ENCODE data around the gene PTH.

The PTH gene

DNA sequence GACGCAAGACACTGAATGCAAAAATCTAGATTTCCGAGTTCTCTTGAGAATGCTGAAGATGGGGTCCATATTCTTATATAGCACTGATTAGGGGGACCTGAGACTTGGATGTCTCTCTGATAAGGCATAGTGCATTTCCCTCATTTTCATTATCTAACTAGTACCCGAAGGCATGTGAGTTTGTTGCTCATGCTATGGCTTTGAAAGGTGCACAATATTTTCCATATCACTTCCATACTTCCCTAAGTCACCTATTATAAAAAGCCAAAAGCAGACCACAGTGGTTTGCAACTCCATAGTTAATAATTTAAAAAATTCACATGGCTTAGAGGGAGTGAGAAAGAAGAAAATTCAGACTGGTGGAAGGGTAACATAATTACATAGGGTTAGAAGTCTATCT, 34.5 kb downstream of the PTH start:
- no peaks in the 10 kb centered on the region for H3K9me3 ChIP-seq (ENCODE audit: control insufficient read depth, low read length)
- no peak overlapping the region for H4K8ac ChIP-seq (ENCODE audit: low read length)
- no peak overlapping the region for H3K4ac ChIP-seq (ENCODE audit: low read depth in 1 of 2, low read length in 2 of 2)
- H3K79me1 ChIP-seq (replicated peaks; ENCODE audit: low read length, poor library complexity, severe bottlenecking), result peaks cover 3% of the 10 kb centered on the region
- H3K18ac ChIP-seq (ENCODE audit: low read depth in 1 of 2, low read length in 2 of 2), result no peak overlapping the region
- no peak for DNase-seq
- 90% methylated on average over 3 of the region's 3 CpGs for WGBS
- H3K23ac ChIP-seq (ENCODE audit: low read length in 2 of 2), result no peak overlapping the region
- peak overlapping the region; percentile 93 for H3K9ac ChIP-seq (ENCODE audit: low read length)
- H3K4me3 ChIP-seq (ENCODE audit: insufficient read depth in 1 of 2, low read depth in 1 of 2, low read length in 2 of 2), result peak overlapping the region in 1 of 2 experiments; percentile 99
- peaks cover 0 to 3% of the 10 kb centered on the region in 2 experiments for H3K36me3 ChIP-seq (ENCODE audit: control insufficient read depth in 1 of 2, insufficient read depth in 2 of 2, low read depth in 1 of 2, low read length in 2 of 2)
- H4K91ac ChIP-seq (ENCODE audit: low read length), result no peak overlapping the region
- no peak overlapping the region for H3K27ac ChIP-seq (ENCODE audit: low read length, poor library complexity, severe bottlenecking)
- H3K4me1 ChIP-seq (ENCODE audit: control insufficient read depth, insufficient read depth, low read depth, low read length), result peaks cover 4% of the 10 kb centered on the region
- H2BK5ac ChIP-seq (ENCODE audit: low read depth, low read length, poor library complexity, severe bottlenecking), result no peak overlapping the region
- no peak overlapping the region for H2BK120ac ChIP-seq (ENCODE audit: low read depth, low read length)
- no peak overlapping the region for H2AFZ ChIP-seq (ENCODE audit: low read depth, low read length)
- H2BK12ac ChIP-seq (ENCODE audit: low read length in 2 of 2), result no peak overlapping the region
- H3K4me2 ChIP-seq (ENCODE audit: low read length, poor library complexity, severe bottlenecking), result no peak overlapping the region
- H3K27me3 ChIP-seq (ENCODE audit: control insufficient read depth in 1 of 2, insufficient read depth in 1 of 2, low read length in 2 of 2), result no peaks in the 10 kb centered on the region
- H2BK15ac ChIP-seq (ENCODE audit: low read depth, poor library complexity, severe bottlenecking), result no peak overlapping the region
- H3K14ac ChIP-seq (ENCODE audit: low read length in 2 of 2), result no peak overlapping the region
- no peak overlapping the region for H2AK5ac ChIP-seq (ENCODE audit: low read length, severe bottlenecking)

- Histone ChIP-seq H3K9ac (ENCODE audit: low read length) (no peak overlapping the region), H3K4me2 (ENCODE audit: low read length, poor library complexity, severe bottlenecking) (no peak overlapping the region), H3K23ac (ENCODE audit: low read length in 2 of 2) (no peak overlapping the region), H3K79me1 (replicated peaks; ENCODE audit: low read length, poor library complexity, severe bottlenecking) (peaks cover 7% of the 10 kb centered on the region), H3K4me3 (ENCODE audit: insufficient read depth in 1 of 2, low read depth in 1 of 2, low read length in 2 of 2) (no peak overlapping the region), H3K18ac (ENCODE audit: low read depth in 1 of 2, low read length in 2 of 2) (no peak overlapping the region), H2BK12ac (ENCODE audit: low read length in 2 of 2) (no peak overlapping the region), H2BK15ac (ENCODE audit: low read depth, poor library complexity, severe bottlenecking) (no peak overlapping the region), H3K4ac (ENCODE audit: low read depth in 1 of 2, low read length in 2 of 2) (no peak overlapping the region), H3K4me1 (ENCODE audit: control insufficient read depth, insufficient read depth, low read depth, low read length) (no peaks in the 10 kb centered on the region), H3K14ac (ENCODE audit: low read length in 2 of 2) (no peak overlapping the region), H2BK5ac (ENCODE audit: low read depth, low read length, poor library complexity, severe bottlenecking) (no peak overlapping the region), H4K91ac (ENCODE audit: low read length) (no peak overlapping the region), H2AK5ac (ENCODE audit: low read length, severe bottlenecking) (no peak overlapping the region), H4K8ac (ENCODE audit: low read length) (no peak overlapping the region), H3K27ac (ENCODE audit: low read length, poor library complexity, severe bottlenecking) (no peak overlapping the region), H3K27me3 (ENCODE audit: control insufficient read depth in 1 of 2, insufficient read depth in 1 of 2, low read length in 2 of 2) (no peaks in the 10 kb centered on the region), H2BK120ac (ENCODE audit: low read depth, low read length) (no peak overlapping the region), H2AFZ (ENCODE audit: low read depth, low read length) (no peak overlapping the region), H3K9me3 (ENCODE audit: control insufficient read depth, low read length) (peaks cover 2% of the 10 kb centered on the region), H3K36me3 (ENCODE audit: control insufficient read depth in 1 of 2, insufficient read depth in 2 of 2, low read depth in 1 of 2, low read length in 2 of 2) (no peaks in the 10 kb centered on the region)
- 90% methylated on average over 2 of the region's 2 CpGs for WGBS
- DNase-seq, result no peak
These were observed 44.9 kb downstream of the PTH start for GRCh38 chr11:13450832-13451397.

DNA sequence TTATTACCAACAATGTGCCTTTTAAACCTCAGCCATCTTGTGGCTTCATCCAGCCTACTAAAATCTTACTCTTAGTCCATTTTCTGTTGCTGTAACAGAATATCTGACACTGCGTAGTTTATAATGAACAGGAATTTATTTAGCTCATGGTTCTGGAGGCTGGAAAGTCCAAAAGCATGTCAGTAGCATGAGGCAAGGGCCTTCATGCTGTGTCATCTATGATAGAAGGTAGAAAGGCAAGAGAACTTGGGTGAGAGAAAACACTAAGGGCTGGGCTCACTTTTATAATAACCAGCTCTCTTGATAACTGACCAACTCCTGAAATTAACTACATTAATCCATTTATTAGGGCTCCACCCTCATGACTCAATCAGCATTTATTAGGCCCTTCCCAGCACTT, 46.3 kb downstream of the PTH start:
- H3K9me3 ChIP-seq (ENCODE audit: control insufficient read depth, low read length), result peaks cover 2% of the 10 kb centered on the region
- no peak overlapping the region for H2BK12ac ChIP-seq (ENCODE audit: low read length in 2 of 2)
- DNase-seq, result no peak
- no peaks in the 10 kb centered on the region for H3K4me1 ChIP-seq (ENCODE audit: control insufficient read depth, insufficient read depth, low read depth, low read length)
- H3K9ac ChIP-seq (ENCODE audit: low read length), result no peak overlapping the region
- H3K4me2 ChIP-seq (ENCODE audit: low read length, poor library complexity, severe bottlenecking), result no peak overlapping the region
- no peak overlapping the region for H3K4ac ChIP-seq (ENCODE audit: low read depth in 1 of 2, low read length in 2 of 2)
- H4K91ac ChIP-seq (ENCODE audit: low read length), result no peak overlapping the region
- no peak overlapping the region for H3K27ac ChIP-seq (ENCODE audit: low read length, poor library complexity, severe bottlenecking)
- H3K79me1 ChIP-seq (replicated peaks; ENCODE audit: low read length, poor library complexity, severe bottlenecking), result peaks cover 7% of the 10 kb centered on the region
- H3K14ac ChIP-seq (ENCODE audit: low read length in 2 of 2), result no peak overlapping the region
- H4K8ac ChIP-seq (ENCODE audit: low read length), result no peak overlapping the region
- no peak overlapping the region for H2BK5ac ChIP-seq (ENCODE audit: low read depth, low read length, poor library complexity, severe bottlenecking)
- H3K27me3 ChIP-seq (ENCODE audit: control insufficient read depth in 1 of 2, insufficient read depth in 1 of 2, low read length in 2 of 2), result no peaks in the 10 kb centered on the region
- no peak overlapping the region for H2BK15ac ChIP-seq (ENCODE audit: low read depth, poor library complexity, severe bottlenecking)
- no peak overlapping the region for H2AK5ac ChIP-seq (ENCODE audit: low read length, severe bottlenecking)
- no peaks in the 10 kb centered on the region for H3K36me3 ChIP-seq (ENCODE audit: control insufficient read depth in 1 of 2, insufficient read depth in 2 of 2, low read depth in 1 of 2, low read length in 2 of 2)
- H2BK120ac ChIP-seq (ENCODE audit: low read depth, low read length), result no peak overlapping the region
- no CpG with 5 or more reads among the region's 1 CpG for WGBS
- H2AFZ ChIP-seq (ENCODE audit: low read depth, low read length), result no peak overlapping the region
- no peak overlapping the region for H3K4me3 ChIP-seq (ENCODE audit: insufficient read depth in 1 of 2, low read depth in 1 of 2, low read length in 2 of 2)
- H3K18ac ChIP-seq (ENCODE audit: low read depth in 1 of 2, low read length in 2 of 2), result no peak overlapping the region
- no peak overlapping the region for H3K23ac ChIP-seq (ENCODE audit: low read length in 2 of 2)

- Histone ChIP-seq H3K23ac (ENCODE audit: low read length in 2 of 2) (no peak overlapping the region), H3K18ac (ENCODE audit: low read depth in 1 of 2, low read length in 2 of 2) (no peak overlapping the region), H4K91ac (ENCODE audit: low read length) (no peak overlapping the region), H3K14ac (ENCODE audit: low read length in 2 of 2) (no peak overlapping the region), H2BK12ac (ENCODE audit: low read length in 2 of 2) (no peak overlapping the region), H3K4ac (ENCODE audit: low read depth in 1 of 2, low read length in 2 of 2) (no peak overlapping the region), H2AK5ac (ENCODE audit: low read length, severe bottlenecking) (no peak overlapping the region), H3K4me3 (ENCODE audit: insufficient read depth in 1 of 2, low read depth in 1 of 2, low read length in 2 of 2) (no peak overlapping the region), H2AFZ (ENCODE audit: low read depth, low read length) (no peak overlapping the region), H2BK120ac (ENCODE audit: low read depth, low read length) (no peak overlapping the region), H3K27me3 (ENCODE audit: control insufficient read depth in 1 of 2, insufficient read depth in 1 of 2, low read length in 2 of 2) (no peaks in the 10 kb centered on the region), H3K9me3 (ENCODE audit: control insufficient read depth, low read length) (peaks cover 2% of the 10 kb centered on the region), H4K8ac (ENCODE audit: low read length) (no peak overlapping the region), H3K4me2 (ENCODE audit: low read length, poor library complexity, severe bottlenecking) (no peak overlapping the region), H3K36me3 (ENCODE audit: control insufficient read depth in 1 of 2, insufficient read depth in 2 of 2, low read depth in 1 of 2, low read length in 2 of 2) (no peaks in the 10 kb centered on the region), H3K4me1 (ENCODE audit: control insufficient read depth, insufficient read depth, low read depth, low read length) (no peaks in the 10 kb centered on the region), H3K79me1 (replicated peaks; ENCODE audit: low read length, poor library complexity, severe bottlenecking) (peaks cover 7% of the 10 kb centered on the region), H3K9ac (ENCODE audit: low read length) (no peak overlapping the region), H2BK15ac (ENCODE audit: low read depth, poor library complexity, severe bottlenecking) (no peak overlapping the region), H3K27ac (ENCODE audit: low read length, poor library complexity, severe bottlenecking) (no peak overlapping the region), H2BK5ac (ENCODE audit: low read depth, low read length, poor library complexity, severe bottlenecking) (no peak overlapping the region)
- peak; percentile 19 for DNase-seq
- no CpG with 5 or more reads among the region's 2 CpGs for WGBS
These were observed 46.9 kb downstream of the PTH start for GRCh38 chr11:13448876-13449275.
